Activated CD8-positive, alpha-beta T cell treated with anti-CD3 and anti-CD28 coated beads for 36 hours (primary cell): ENCODE results near the gene TLE1. TPM values are rescaled to one million over a fixed set of nuclear protein-coding genes. Genes with fewer than 3 reads are reported as not detected.

Experiments used
- ATAC-seq: fragments of 200-7000 bp; cut with Tn5 transposase; one replicate; pipeline ENCODE4 v1.10.0; 2021; ENCODE audit warnings: mild to moderate bottlenecking, moderate library complexity
- CTCF ChIA-PET: fragments of 350-600 bp; sonication (Branson Sonifier 250); formaldehyde crosslinking; loops from one replicate; lab custom pipeline; 2021; ENCODE audit warnings: antibody characterized with exemption; lab: Charles Lee
- POLR2A ChIA-PET: fragments of 350-600 bp; sonication (Branson Sonifier 250); formaldehyde crosslinking; loops from one replicate; lab custom pipeline; 2021; ENCODE audit warnings: antibody characterized with exemption; lab: Charles Lee
- DNase-seq: peaks from one replicate; pipeline ENCODE4 v3.0.0-alpha.2; 2020
- H3K27ac Mint-ChIP-seq: one replicate; pipeline ENCODE4 v1.8.0; 2021; ENCODE audit warnings: mild to moderate bottlenecking, mixed read lengths
- H3K27me3 Mint-ChIP-seq: one replicate; pipeline ENCODE4 v1.8.0; 2021; ENCODE audit warnings: mixed read lengths
- H3K36me3 Mint-ChIP-seq: one replicate; pipeline ENCODE4 v1.8.0; 2021; ENCODE audit warnings: low read depth, mixed read lengths
- H3K4me1 Mint-ChIP-seq: one replicate; pipeline ENCODE4 v1.8.0; 2021; ENCODE audit warnings: low read depth, mixed read lengths
- H3K4me3 Mint-ChIP-seq: one replicate; pipeline ENCODE4 v1.8.0; 2021; ENCODE audit warnings: mild to moderate bottlenecking, moderate library complexity, mixed read lengths
- H3K9me3 Mint-ChIP-seq: one replicate; pipeline ENCODE4 v1.8.0; 2021; ENCODE audit warnings: mixed read lengths
- CTCF ChIP-seq: fragments of 200-600 bp; IDR thresholded peaks from one replicate; pipeline ENCODE4 v1.8.0; 2022; ENCODE audit warnings: antibody characterized with exemption, mild to moderate bottlenecking
- intact Hi-C: fragments of 100-400 bp; cut with micrococcal nuclease; formaldehyde crosslinking; loops from one replicate; pipeline ENCODE4 v1.10.0; 2022
- total RNA-seq, 2 experiments: library from RNA; stranded (reverse); gene quantifications; one replicate each; pipeline ENCODE4 v1.2.3, GENCODE V29; 2021

The TLE1 gene
- total RNA-seq, 2 experiments from 2014 or later, result 0.20 to 0.29 TPM

GRCh38 chr9:81535542-81536241 is 153.7 kb downstream of the TLE1 start:
- H3K4me3 Mint-ChIP-seq, result no peak overlapping the region
- TF ChIP-seq CTCF, result no peak
- no peak overlapping the region for H3K27ac Mint-ChIP-seq
- ATAC-seq (no peak), DNase-seq (no peak)
- H3K4me1 Mint-ChIP-seq, result no peaks in the 10 kb centered on the region
- H3K9me3 Mint-ChIP-seq, result no peaks in the 10 kb centered on the region
- H3K36me3 Mint-ChIP-seq, result no peaks in the 10 kb centered on the region
- H3K27me3 Mint-ChIP-seq, result no peaks in the 10 kb centered on the region
- CTCF ChIA-PET, result no interaction called here
- intact Hi-C loops, result no loop called here
- POLR2A ChIA-PET, result no interaction called here

- POLR2A ChIA-PET, result no interaction called here
- Mint-ChIP-seq H3K27ac (no peak overlapping the region), H3K36me3 (no peaks in the 10 kb centered on the region)
These were observed 155.0 kb downstream of the TLE1 start for GRCh38 chr9:81534138-81534875.

More at GRCh38 chr9:81534138-81534875, 155.0 kb downstream of the TLE1 start:
- DNase-seq (no peak), ATAC-seq (no peak)
- intact Hi-C loops, result no loop called here
- Mint-ChIP-seq H3K9me3 (no peaks in the 10 kb centered on the region), H3K27me3 (no peaks in the 10 kb centered on the region), H3K4me3 (no peak overlapping the region), H3K4me1 (no peaks in the 10 kb centered on the region)
- CTCF ChIA-PET, result no interaction called here
- TF ChIP-seq CTCF, result no peak

Other genes with a start within 250 kb of the TLE1 start
- gene SPATA31D4, start 238.9 kb upstream of the TLE1 start, total RNA-seq, result not detected